ENCODE data around the gene PPP2R1A. TPM values are rescaled to one million over a fixed set of nuclear protein-coding genes. Genes with fewer than 3 reads are reported as not detected.

Gene PPP2R1A
- total RNA-seq, 2 donors from 2014 or later, result 50.8 to 119 TPM

- H3K36me3 ChIP-seq (replicated peaks in 1 of 2; ENCODE audit: insufficient read depth in 1 of 2, low read depth in 2 of 2), result no peaks in the 10 kb centered on the region
- no peaks in the 10 kb centered on the region for H3K27me3 ChIP-seq
- no peak for ATAC-seq
- peaks cover 6% of the 10 kb centered on the region for H3K4me1 ChIP-seq
- TF ChIP-seq POLR2A (IDR thresholded peaks at IDR 0.05) (no peak), CTCF (IDR thresholded peaks at IDR 0.05) (no peak)
- H3K4me3 ChIP-seq, result no peak overlapping the region
- intact Hi-C loops (cut with DNase I), result no loop called here
- WGBS, 2 donors, result 91 to 95% methylated on average over 5 of the region's 5 CpGs
- no peak for DNase-seq
- no peak overlapping the region for H3K27ac ChIP-seq
- no peaks in the 10 kb centered on the region for H3K9me3 ChIP-seq
Measured at GRCh38 chr19:52275988-52276387, 86.1 kb downstream of the PPP2R1A start.

GRCh38 chr19:52277471-52277870 is 87.6 kb downstream of the PPP2R1A start:
- no peak for ATAC-seq
- H3K27ac ChIP-seq, result no peak overlapping the region
- H3K4me1 ChIP-seq, result no peaks in the 10 kb centered on the region
- H3K4me3 ChIP-seq, result no peak overlapping the region
- DNase-seq, result no peak
- TF ChIP-seq CTCF (IDR thresholded peaks at IDR 0.05) (no peak), POLR2A (IDR thresholded peaks at IDR 0.05) (no peak)
- H3K9me3 ChIP-seq, result no peaks in the 10 kb centered on the region
- no peaks in the 10 kb centered on the region for H3K27me3 ChIP-seq
- H3K36me3 ChIP-seq (replicated peaks in 1 of 2; ENCODE audit: insufficient read depth in 1 of 2, low read depth in 2 of 2), result no peaks in the 10 kb centered on the region
- 87 to 90% methylated on average over 6 of the region's 6 CpGs for WGBS, 2 donors
- intact Hi-C loops (cut with DNase I), result no loop called here

Small RNAs within 50 kb of the gene (microRNA-seq; reads per million reads assigned to microRNA genes)
- 0 reads per million in 2 donors for gene MIR6801 (ENCODE audit: borderline number of aligned reads in 2 of 2, borderline replicate concordance in 2 of 2)

Small RNAs within 50 kb of the gene (small RNA-seq; reads per million reads assigned to genes)
- gene MIR6801, result not detected
- gene RF00019, result not detected
- gene RPL37P23, result not detected

Other genes with a start within 250 kb of the PPP2R1A start
- gene ZNF350, start 203.2 kb upstream of the PPP2R1A start, total RNA-seq, result 1 to 10 TPM; 3.1 to 5.9 TPM
- gene ZNF615, start 181.8 kb upstream of the PPP2R1A start, total RNA-seq, result 1 to 10 TPM; 5.6 to 7.8 TPM
- gene ZNF614, start 161.7 kb upstream of the PPP2R1A start, total RNA-seq, result 1 to 10 TPM; 1.3 to 1.6 TPM
- gene ZNF432, start 141.2 kb upstream of the PPP2R1A start, total RNA-seq, result 10 to 100 TPM; 10.9 to 29.3 TPM
- 10 to 100 TPM; 16.3 to 80.4 TPM for gene ZNF841, start 94.3 kb upstream of the PPP2R1A start, total RNA-seq
- 1 to 10 TPM; 3.6 to 6.2 TPM for gene ZNF616, start 50.1 kb upstream of the PPP2R1A start, total RNA-seq
- gene ZNF836, start 18.4 kb upstream of the PPP2R1A start, total RNA-seq, result 10 to 100 TPM in 1 of 2 donors, 1 to 10 TPM in 1; 2.0 to 12.2 TPM
- 1 to 10 TPM; 2.0 to 4.9 TPM for gene ZNF766, start 79.5 kb downstream of the PPP2R1A start, total RNA-seq
- gene ZNF480, start 107.1 kb downstream of the PPP2R1A start, total RNA-seq, result 1 to 10 TPM; 6.3 to 8.6 TPM
- under 1 TPM in 1 of 2 donors, not detected in 1; 0.78 TPM for gene ZNF610, start 146.2 kb downstream of the PPP2R1A start, total RNA-seq
- gene ZNF880, start 179.9 kb downstream of the PPP2R1A start, total RNA-seq, result 10 to 100 TPM; 12.2 to 17.8 TPM
- 10 to 100 TPM in 1 of 2 donors, 1 to 10 TPM in 1; 6.9 to 13.7 TPM for gene ZNF528, start 207.8 kb downstream of the PPP2R1A start, total RNA-seq
- gene ZNF534, start 239.1 kb downstream of the PPP2R1A start, total RNA-seq, result not detected

Data from body of pancreas (tissue), 4 donors.